Kidney capillary endothelial cell (primary cell): ENCODE results near the gene XRN1.
"Not testable (repeated sequence)": the region's sequence is repeated elsewhere in the genome, so short reads cannot be mapped to it uniquely, and the experiment has no call there.

ENCODE experiments used
- DNase-seq: peaks from one replicate; pipeline ENCODE4 v3.0.0-alpha.2; 2018; ENCODE audit warnings: low spot score

XRN1 gene

GRCh38 chr3:142324275-142324953 is 123.4 kb downstream of the XRN1 start:
- DNase-seq = not testable (repeated sequence)

GRCh38 chr3:142319912-142320311 is 127.9 kb downstream of the XRN1 start:
- no peak for DNase-seq

- DNase-seq = no peak
These were observed 128.7 kb downstream of the XRN1 start for GRCh38 chr3:142319094-142319493.

- no peak for DNase-seq
These were observed 129.5 kb downstream of the XRN1 start for GRCh38 chr3:142318331-142318730.

- not testable (repeated sequence) for DNase-seq
These were observed 131.9 kb downstream of the XRN1 start for GRCh38 chr3:142315978-142316388.

- DNase-seq = no peak
These were observed 132.8 kb downstream of the XRN1 start for GRCh38 chr3:142315083-142315482.

GRCh38 chr3:142310439-142310838 is 137.4 kb downstream of the XRN1 start:
- no peak for DNase-seq

GRCh38 chr3:142302847-142303246 is 145.0 kb downstream of the XRN1 start:
- DNase-seq = not testable (repeated sequence)

GRCh38 chr3:142298626-142299025 is 149.2 kb downstream of the XRN1 start:
- DNase-seq = no peak

- DNase-seq = no peak
These were observed 151.3 kb downstream of the XRN1 start for GRCh38 chr3:142296507-142296906.

- no peak for DNase-seq
These were observed 159.8 kb downstream of the XRN1 start for GRCh38 chr3:142287866-142288638.

- DNase-seq = no peak
These were observed 162.7 kb downstream of the XRN1 start for GRCh38 chr3:142285083-142285517.

- DNase-seq = no peak
These were observed 165.3 kb downstream of the XRN1 start for GRCh38 chr3:142282503-142282902.

- DNase-seq = no peak
These were observed 166.4 kb downstream of the XRN1 start for GRCh38 chr3:142281474-142281873.

GRCh38 chr3:142279965-142280590 is 167.8 kb downstream of the XRN1 start:
- peak; percentile 69 for DNase-seq

- DNase-seq = no peak
These were observed 169.4 kb downstream of the XRN1 start for GRCh38 chr3:142278451-142278850.

- DNase-seq = no peak
These were observed 171.1 kb downstream of the XRN1 start for GRCh38 chr3:142276781-142277180.

- DNase-seq = no peak
These were observed 172.0 kb downstream of the XRN1 start for GRCh38 chr3:142275856-142276255.

GRCh38 chr3:142274908-142275307 is 172.9 kb downstream of the XRN1 start:
- DNase-seq = no peak

- DNase-seq = no peak
These were observed 174.3 kb downstream of the XRN1 start for GRCh38 chr3:142273501-142273900.

GRCh38 chr3:142272200-142272891 is 175.5 kb downstream of the XRN1 start:
- no peak for DNase-seq

GRCh38 chr3:142270407-142270806 is 177.4 kb downstream of the XRN1 start:
- no peak for DNase-seq
